SK-N-SH (cell line): ENCODE measurements around the gene EXD2. TPM values are rescaled to one million over a fixed set of nuclear protein-coding genes. Genes with fewer than 3 reads are reported as not detected.

ENCODE experiments used
- CTCF ChIA-PET: fragments of 300-600, 350-600 bp; formaldehyde crosslinking; extraction: SDS; loops from one replicate; lab custom pipeline; 2021; lab: Yijun Ruan, JAX
- POLR2A ChIA-PET: fragments of 350-600 bp; sonication (Branson Sonifier 250); formaldehyde crosslinking; extraction: SDS; loops from one replicate; lab custom pipeline; 2020; ENCODE audit warnings: antibody characterized with exemption, inconsistent platforms; lab: Yijun Ruan, JAX
- DNase-seq: peaks from one replicate; pipeline ENCODE4 v3.0.0; 2012
- H2AFZ ChIP-seq: fragments of 200-600 bp; sonication (generic); 2 replicates; pipeline ENCODE4 v1.8.1; 2016; ENCODE audit warnings: antibody characterized with exemption, mild to moderate bottlenecking, low read depth
- H3F3A ChIP-seq: fragments of 200-600 bp; sonication (generic); replicated peaks from 2 replicates; pipeline ENCODE3; 2016; ENCODE audit warnings: antibody characterized with exemption, mild to moderate bottlenecking; ENCODE audit not compliant: insufficient read depth
- H3K27ac ChIP-seq, 2 experiments: fragments of 200-500 bp in 1 of 2; fragments of 200-600 bp in 1 of 2; sonication (Bioruptor generic) in 1 of 2; sonication (generic), shearing (Covaris generic) in 1 of 2; 2 replicates each; pipeline versions ENCODE4 v1.5.1 to v1.6.1; 2014 to 2016; ENCODE audit warnings: low read depth in 2 of 2, inconsistent platforms in 1 of 2, low read length in 1 of 2, mild to moderate bottlenecking in 1 of 2, mixed read lengths in 1 of 2
- H3K27me3 ChIP-seq: fragments of 200-600 bp; sonication (generic), shearing (Covaris generic); 2 replicates; pipeline ENCODE4 v1.6.1; 2016; ENCODE audit warnings: mixed run types; ENCODE audit not compliant: insufficient read depth
- H3K36me3 ChIP-seq, 2 experiments: fragments of 200-500 bp in 1 of 2; fragments of 200-600 bp in 1 of 2; sonication (Bioruptor generic) in 1 of 2; sonication (generic) in 1 of 2; replicated peaks in 1 of 2; 2 replicates each; pipeline versions ENCODE3 to v1.5.1; 2014 to 2016; ENCODE audit warnings: low read length in 1 of 2, mild to moderate bottlenecking in 1 of 2; ENCODE audit not compliant: insufficient read depth in 2 of 2, control insufficient read depth in 1 of 2
- H3K4me1 ChIP-seq, 2 experiments: fragments of 200-500 bp in 1 of 2; fragments of 200-600 bp in 1 of 2; sonication (Bioruptor generic) in 1 of 2; sonication (generic), shearing (Covaris generic) in 1 of 2; 2 replicates each; pipeline versions ENCODE4 v1.5.1 to v1.6.1; 2014 to 2016; ENCODE audit warnings: low read depth in 1 of 2, low read length in 1 of 2, mixed run types in 1 of 2; ENCODE audit not compliant: insufficient read depth in 2 of 2, control insufficient read depth in 1 of 2
- H3K4me2 ChIP-seq: fragments of 200-600 bp; sonication (generic), shearing (Covaris generic); 2 replicates; pipeline ENCODE4 v1.6.1; 2017; ENCODE audit warnings: mixed run types
- H3K4me3 ChIP-seq, 2 experiments: fragments of 200-500 bp in 1 of 2; fragments of 200-600 bp in 1 of 2; sonication (Bioruptor generic) in 1 of 2; sonication (generic), shearing (Covaris generic) in 1 of 2; 2 replicates each; pipeline versions ENCODE4 v1.5.1 to v1.8.1; 2014 to 2016; ENCODE audit warnings: low read depth in 2 of 2, inconsistent platforms in 1 of 2, low read length in 1 of 2, mild to moderate bottlenecking in 1 of 2, mixed read lengths in 1 of 2, moderate library complexity in 1 of 2
- H3K79me2 ChIP-seq: fragments of 200-600 bp; sonication (generic); 2 replicates; pipeline ENCODE4 v1.8.1; 2017; ENCODE audit warnings: mild to moderate bottlenecking; ENCODE audit not compliant: insufficient read depth
- H3K9ac ChIP-seq: fragments of 200-600 bp; sonication (generic); 2 replicates; pipeline ENCODE4 v1.6.1; 2017; ENCODE audit warnings: mixed run types
- H3K9me2 ChIP-seq: fragments of 200-600 bp; sonication (generic); 2 replicates; pipeline ENCODE4 v1.6.1; 2017; ENCODE audit warnings: mixed run types
- H3K9me3 ChIP-seq: fragments of 200-600 bp; sonication (generic); 2 replicates; pipeline ENCODE4 v1.6.1; 2017; ENCODE audit warnings: mixed run types, mild to moderate bottlenecking, moderate library complexity
- H4K20me1 ChIP-seq: fragments of 200-600 bp; sonication (generic); 2 replicates; pipeline ENCODE4 v1.6.1; 2017; ENCODE audit warnings: mild to moderate bottlenecking, mixed run types; ENCODE audit not compliant: insufficient read depth
- EP300 ChIP-seq, 2 experiments: IDR thresholded peaks; 2 replicates each; pipeline versions ENCODE4 v1.4.0 to v1.6.1; 2012; ENCODE audit warnings: borderline replicate concordance in 1 of 2, low read depth in 1 of 2, low read length in 1 of 2
- EZH2phosphoT487 ChIP-seq: fragments of 200-600 bp; sonication (generic); IDR thresholded peaks from 2 replicates; pipeline ENCODE4 v1.6.1; 2017; ENCODE audit warnings: low read depth, mixed run types, mild to moderate bottlenecking, antibody characterized with exemption, moderate library complexity, borderline replicate concordance
- FOSL2 ChIP-seq: IDR thresholded peaks from 2 replicates; pipeline ENCODE4 v1.4.0; 2012; ENCODE audit warnings: low read depth, mild to moderate bottlenecking, moderate library complexity, borderline replicate concordance
- FOXJ3 ChIP-seq: sonication (generic); formaldehyde crosslinking; IDR thresholded peaks from 2 replicates; pipeline ENCODE4 v1.5.1; 2020; ENCODE audit warnings: mild to moderate bottlenecking, missing genetic modification reagents
- FOXM1 ChIP-seq: IDR thresholded peaks from 2 replicates; pipeline ENCODE4 v1.4.0; 2012; ENCODE audit warnings: low read depth, mild to moderate bottlenecking
- GABPA ChIP-seq: IDR thresholded peaks from 2 replicates; pipeline ENCODE4 v1.4.0; 2012; ENCODE audit warnings: low read depth, mild to moderate bottlenecking
- GATA2 ChIP-seq: sonication (generic); formaldehyde crosslinking; IDR thresholded peaks from 2 replicates; pipeline ENCODE4 v1.5.0; 2020; ENCODE audit warnings: mild to moderate bottlenecking, missing genetic modification reagents
- NFIC ChIP-seq: IDR thresholded peaks from 2 replicates; pipeline ENCODE4 v1.4.0; 2012; ENCODE audit warnings: borderline replicate concordance
- NRF1 ChIP-seq: IDR thresholded peaks from 2 replicates; pipeline ENCODE4 v1.6.1; 2012; ENCODE audit warnings: low read depth, mild to moderate bottlenecking, low read length
- RAD21 ChIP-seq: IDR thresholded peaks from 2 replicates; pipeline ENCODE4 v1.6.1; 2012; ENCODE audit warnings: mild to moderate bottlenecking, low read length
- RCOR1 ChIP-seq: fragments of 150-350 bp; IDR thresholded peaks from 2 replicates; pipeline ENCODE4 v1.6.1; 2017; ENCODE audit warnings: antibody characterized with exemption, low read length
- RXRA ChIP-seq: IDR thresholded peaks from 2 replicates; pipeline ENCODE4 v1.4.0; 2012; ENCODE audit warnings: low read depth, mild to moderate bottlenecking, borderline replicate concordance
- SMC3 ChIP-seq: IDR thresholded peaks from 2 replicates; pipeline ENCODE4 v1.6.1; 2012; ENCODE audit warnings: low read depth, low read length, improper control_type of control experiment
- TCF12 ChIP-seq: IDR thresholded peaks from 2 replicates; pipeline ENCODE4 v1.4.0; 2012
- TEAD4 ChIP-seq: IDR thresholded peaks from 2 replicates; pipeline ENCODE4 v1.4.0; 2012; ENCODE audit warnings: mild to moderate bottlenecking, borderline replicate concordance; ENCODE audit not compliant: insufficient read depth
- WGBS: methylation state at CpG from one replicate; pipeline ENCODE4 v1.1.6; 2017; ENCODE audit warnings: low lambda C conversion rate; 5-methylcytosine and 5-hydroxymethylcytosine counted together
- polyA plus RNA-seq, 3 experiments: library from polyadenylated mRNA; depleted of rRNA; stranded (reverse); fragments of >200 nt; gene quantifications; 2 replicates each; pipeline ENCODE4 v1.2.3, GENCODE V29; 2012
- TF ChIP-seq, protein P1 (sequence below): fragments of 150-350 bp; IDR thresholded peaks from 2 replicates; pipeline ENCODE4 v1.6.1; 2017; ENCODE audit warnings: antibody characterized with exemption, low read length, low read depth, borderline replicate concordance
- TF ChIP-seq, protein P2 (sequence below): fragments of 150-350 bp; IDR thresholded peaks from 2 replicates; pipeline ENCODE4 v1.6.1; 2016; ENCODE audit warnings: mild to moderate bottlenecking, low read depth, low read length
- TF ChIP-seq, protein P3 (sequence below): IDR thresholded peaks from 2 replicates; pipeline ENCODE4; 2012
- TF ChIP-seq, protein P4 (sequence below): IDR thresholded peaks from 2 replicates; pipeline ENCODE4 v1.6.1; 2012; ENCODE audit warnings: mild to moderate bottlenecking, low read depth, low read length, moderate library complexity
- TF ChIP-seq, protein P5 (sequence below): IDR thresholded peaks from 2 replicates; pipeline ENCODE4 v1.4.0; 2012; ENCODE audit warnings: low read depth

The EXD2 gene
- polyA plus RNA-seq, 1 of the 3 experiments (the other 2 are of a cell fraction) = 15.1 TPM

DNA sequence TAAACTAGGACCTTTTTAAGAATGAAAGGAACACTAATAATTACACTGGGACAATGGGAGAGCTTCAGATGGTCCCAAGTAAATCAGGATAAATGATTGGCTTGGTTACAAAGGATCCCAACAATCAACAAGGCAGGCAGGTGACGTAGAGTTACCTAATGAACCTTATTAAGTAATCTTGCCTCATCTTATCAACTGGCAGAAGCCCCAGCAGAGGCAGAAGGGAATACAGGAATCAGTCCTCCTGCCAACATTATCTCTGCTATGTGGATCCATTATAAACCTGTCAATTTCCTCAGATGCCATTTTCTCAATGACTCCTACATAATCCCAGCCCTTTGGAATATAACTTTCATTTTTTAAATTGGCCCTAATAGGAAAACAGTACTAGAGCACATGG, 49.7 kb upstream of the EXD2 start:
- peaks cover 35% of the 10 kb centered on the region for H4K20me1 ChIP-seq
- no peak for DNase-seq
- TF ChIP-seq NFIC (no peak), GABPA (no peak), RAD21 (no peak), FOXJ3 (CRISPR knock-in tag) (no peak), FOXM1 (no peak), NRF1 (no peak), EZH2phosphoT487 (no peak), SMC3 (no peak), TEAD4 (no peak), TCF12 (no peak), RCOR1 (no peak), RXRA (no peak)
- TF ChIP-seq, protein P1, sequence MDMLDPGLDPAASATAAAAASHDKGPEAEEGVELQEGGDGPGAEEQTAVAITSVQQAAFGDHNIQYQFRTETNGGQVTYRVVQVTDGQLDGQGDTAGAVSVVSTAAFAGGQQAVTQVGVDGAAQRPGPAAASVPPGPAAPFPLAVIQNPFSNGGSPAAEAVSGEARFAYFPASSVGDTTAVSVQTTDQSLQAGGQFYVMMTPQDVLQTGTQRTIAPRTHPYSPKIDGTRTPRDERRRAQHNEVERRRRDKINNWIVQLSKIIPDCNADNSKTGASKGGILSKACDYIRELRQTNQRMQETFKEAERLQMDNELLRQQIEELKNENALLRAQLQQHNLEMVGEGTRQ = no peak
- TF ChIP-seq, protein P2, sequence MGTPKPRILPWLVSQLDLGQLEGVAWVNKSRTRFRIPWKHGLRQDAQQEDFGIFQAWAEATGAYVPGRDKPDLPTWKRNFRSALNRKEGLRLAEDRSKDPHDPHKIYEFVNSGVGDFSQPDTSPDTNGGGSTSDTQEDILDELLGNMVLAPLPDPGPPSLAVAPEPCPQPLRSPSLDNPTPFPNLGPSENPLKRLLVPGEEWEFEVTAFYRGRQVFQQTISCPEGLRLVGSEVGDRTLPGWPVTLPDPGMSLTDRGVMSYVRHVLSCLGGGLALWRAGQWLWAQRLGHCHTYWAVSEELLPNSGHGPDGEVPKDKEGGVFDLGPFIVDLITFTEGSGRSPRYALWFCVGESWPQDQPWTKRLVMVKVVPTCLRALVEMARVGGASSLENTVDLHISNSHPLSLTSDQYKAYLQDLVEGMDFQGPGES = no peak
- TF ChIP-seq, protein P3, sequence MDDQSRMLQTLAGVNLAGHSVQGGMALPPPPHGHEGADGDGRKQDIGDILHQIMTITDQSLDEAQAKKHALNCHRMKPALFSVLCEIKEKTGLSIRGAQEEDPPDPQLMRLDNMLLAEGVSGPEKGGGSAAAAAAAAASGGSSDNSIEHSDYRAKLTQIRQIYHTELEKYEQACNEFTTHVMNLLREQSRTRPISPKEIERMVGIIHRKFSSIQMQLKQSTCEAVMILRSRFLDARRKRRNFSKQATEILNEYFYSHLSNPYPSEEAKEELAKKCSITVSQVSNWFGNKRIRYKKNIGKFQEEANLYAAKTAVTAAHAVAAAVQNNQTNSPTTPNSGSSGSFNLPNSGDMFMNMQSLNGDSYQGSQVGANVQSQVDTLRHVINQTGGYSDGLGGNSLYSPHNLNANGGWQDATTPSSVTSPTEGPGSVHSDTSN = no peak
- TF ChIP-seq, all 33 proteins: peak for 0
- peaks cover 3 to 19% of the 10 kb centered on the region in 2 experiments for H3K36me3 ChIP-seq
- H3K79me2 ChIP-seq = peaks cover 83% of the 10 kb centered on the region
- WGBS = 100% methylated on average over 1 of the region's 1 CpG
- no peak overlapping the region for H3K4me2 ChIP-seq
- no peaks in the 10 kb centered on the region for H3K9me2 ChIP-seq
- ChIA-PET POLR2A (no interaction called here), CTCF (interaction anchor here (0.8 to 10.6 kb wide), 2 partner anchors 10 to 12 kb away, joined by 3 to 66 read pairs; partner anchors contain the start of gene DCAF5)
- no peak overlapping the region for H3K9ac ChIP-seq
- H3K9me3 ChIP-seq = no peaks in the 10 kb centered on the region
- peaks cover 26% of the 10 kb centered on the region for H3F3A ChIP-seq
- no peaks in the 10 kb centered on the region for H3K27me3 ChIP-seq
- H3K4me1 ChIP-seq = peaks cover 2 to 17% of the 10 kb centered on the region in 2 experiments; a peak in 2 of 4 replicates
- H2AFZ ChIP-seq = no peak overlapping the region
- H3K27ac ChIP-seq = no peak overlapping the region
- H3K4me3 ChIP-seq = no peak overlapping the region

DNA sequence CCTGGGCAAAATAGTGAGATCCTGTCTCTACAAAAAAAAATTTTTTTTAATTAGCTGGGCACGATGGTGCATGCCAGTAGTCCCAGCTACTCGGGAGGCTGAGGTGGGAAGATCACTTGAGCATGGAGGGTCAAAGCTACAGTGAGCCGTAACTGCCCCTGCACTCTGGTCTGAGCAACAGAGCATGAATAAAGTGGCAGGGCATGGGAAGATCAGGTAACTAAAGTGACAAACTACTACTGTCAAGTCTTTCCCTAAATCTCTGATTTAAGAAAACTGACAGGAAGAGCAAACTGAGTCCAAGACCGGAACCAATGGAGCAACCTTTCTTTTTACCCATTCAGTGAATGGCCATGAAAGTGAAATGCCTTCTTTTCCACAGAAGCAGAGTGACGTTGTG, 49.2 kb upstream of the EXD2 start:
- H3K4me2 ChIP-seq = no peak overlapping the region
- CTCF ChIA-PET = interaction anchor here (10.6 kb wide), 1 partner anchor 9 kb away, joined by 66 read pairs; the partner anchor contains the start of gene DCAF5
- no peak overlapping the region for H3K9ac ChIP-seq
- H3K27ac ChIP-seq = no peak overlapping the region
- DNase-seq = no peak
- WGBS = 96% methylated on average over 5 of the region's 5 CpGs
- H3K79me2 ChIP-seq = peaks cover 86% of the 10 kb centered on the region
- H3K27me3 ChIP-seq = no peaks in the 10 kb centered on the region
- H3K4me3 ChIP-seq = no peak overlapping the region
- H4K20me1 ChIP-seq = peaks cover 40% of the 10 kb centered on the region
- H3K36me3 ChIP-seq = peaks cover 6 to 20% of the 10 kb centered on the region in 2 experiments
- H3F3A ChIP-seq = peaks cover 26% of the 10 kb centered on the region
- no peaks in the 10 kb centered on the region for H3K9me2 ChIP-seq
- no peak overlapping the region for H2AFZ ChIP-seq
- peaks cover 2 to 17% of the 10 kb centered on the region in 2 experiments; a peak in 2 of 4 replicates for H3K4me1 ChIP-seq
- POLR2A ChIA-PET = no interaction called here
- no peaks in the 10 kb centered on the region for H3K9me3 ChIP-seq
- TF ChIP-seq RCOR1 (no peak), GATA2 (CRISPR knock-in tag) (no peak), EP300 (IDR thresholded peaks at IDR 0.05; ENCODE audit: borderline replicate concordance in 1 of 2, low read depth in 1 of 2, low read length in 1 of 2) (no peak), TCF12 (no peak), FOSL2 (no peak), RXRA (no peak)
- TF ChIP-seq, protein P3 = no peak
- TF ChIP-seq, protein P4, sequence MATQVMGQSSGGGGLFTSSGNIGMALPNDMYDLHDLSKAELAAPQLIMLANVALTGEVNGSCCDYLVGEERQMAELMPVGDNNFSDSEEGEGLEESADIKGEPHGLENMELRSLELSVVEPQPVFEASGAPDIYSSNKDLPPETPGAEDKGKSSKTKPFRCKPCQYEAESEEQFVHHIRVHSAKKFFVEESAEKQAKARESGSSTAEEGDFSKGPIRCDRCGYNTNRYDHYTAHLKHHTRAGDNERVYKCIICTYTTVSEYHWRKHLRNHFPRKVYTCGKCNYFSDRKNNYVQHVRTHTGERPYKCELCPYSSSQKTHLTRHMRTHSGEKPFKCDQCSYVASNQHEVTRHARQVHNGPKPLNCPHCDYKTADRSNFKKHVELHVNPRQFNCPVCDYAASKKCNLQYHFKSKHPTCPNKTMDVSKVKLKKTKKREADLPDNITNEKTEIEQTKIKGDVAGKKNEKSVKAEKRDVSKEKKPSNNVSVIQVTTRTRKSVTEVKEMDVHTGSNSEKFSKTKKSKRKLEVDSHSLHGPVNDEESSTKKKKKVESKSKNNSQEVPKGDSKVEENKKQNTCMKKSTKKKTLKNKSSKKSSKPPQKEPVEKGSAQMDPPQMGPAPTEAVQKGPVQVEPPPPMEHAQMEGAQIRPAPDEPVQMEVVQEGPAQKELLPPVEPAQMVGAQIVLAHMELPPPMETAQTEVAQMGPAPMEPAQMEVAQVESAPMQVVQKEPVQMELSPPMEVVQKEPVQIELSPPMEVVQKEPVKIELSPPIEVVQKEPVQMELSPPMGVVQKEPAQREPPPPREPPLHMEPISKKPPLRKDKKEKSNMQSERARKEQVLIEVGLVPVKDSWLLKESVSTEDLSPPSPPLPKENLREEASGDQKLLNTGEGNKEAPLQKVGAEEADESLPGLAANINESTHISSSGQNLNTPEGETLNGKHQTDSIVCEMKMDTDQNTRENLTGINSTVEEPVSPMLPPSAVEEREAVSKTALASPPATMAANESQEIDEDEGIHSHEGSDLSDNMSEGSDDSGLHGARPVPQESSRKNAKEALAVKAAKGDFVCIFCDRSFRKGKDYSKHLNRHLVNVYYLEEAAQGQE = no peak
- TF ChIP-seq, protein P5, sequence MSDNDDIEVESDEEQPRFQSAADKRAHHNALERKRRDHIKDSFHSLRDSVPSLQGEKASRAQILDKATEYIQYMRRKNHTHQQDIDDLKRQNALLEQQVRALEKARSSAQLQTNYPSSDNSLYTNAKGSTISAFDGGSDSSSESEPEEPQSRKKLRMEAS = no peak
